ENCODE results near the gene CCDC106. TPM values are rescaled to one million over a fixed set of nuclear protein-coding genes. Genes with fewer than 3 reads are reported as not detected.

Gene CCDC106
- total RNA-seq, 1 donor from 2014 or later: 14.0 TPM

DNA sequence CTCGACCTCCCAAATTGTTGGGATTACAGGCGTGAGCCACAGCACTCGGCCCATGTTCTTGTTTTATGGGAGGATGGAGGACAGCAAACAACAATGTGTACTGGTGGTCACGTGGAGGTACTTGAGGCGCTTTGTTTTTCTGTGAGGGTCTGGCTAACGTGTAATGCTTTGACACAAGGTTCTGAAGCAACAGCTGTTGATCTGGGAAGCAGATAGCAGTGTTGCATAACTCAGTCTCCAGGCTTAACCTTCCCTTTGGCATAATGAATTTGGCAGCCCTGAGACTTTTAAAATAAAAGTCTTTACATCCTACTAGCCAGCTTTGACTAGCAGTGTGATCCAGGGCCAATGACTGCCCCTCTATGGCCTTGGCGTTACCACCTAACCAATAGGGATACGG is 14.2 kb upstream of the CCDC106 start:
- ATAC-seq (ENCODE audit: low read depth) (no peak), DNase-seq (no peak)
- H3K27me3 Mint-ChIP-seq: no peaks in the 10 kb centered on the region
- peaks cover 49% of the 10 kb centered on the region for H3K4me1 Mint-ChIP-seq
- intact Hi-C loops (cut with micrococcal nuclease): loop anchor here (2.0 kb wide), 2 partner anchors 35 to 41 kb away; partner anchors contain the start of genes EPN1 and FIZ1
- H3K27ac Mint-ChIP-seq: peak overlapping the region; percentile 100
- no peak overlapping the region for H3K4me3 Mint-ChIP-seq
- ChIA-PET CTCF (interaction anchor here (1.0 to 4.9 kb wide), 12 partner anchors 9 to 493 kb away, joined by 4 to 90 read pairs (median 16); partner anchors contain the start of genes CCDC106, U2AF2, ZNF784 and ZNF865), POLR2A (interaction anchor here (0.7 to 5.2 kb wide), 16 partner anchors 9 to 359 kb away, joined by 4 to 55 read pairs (median 7); partner anchors contain the start of genes U2AF2, UBE2S, ZNF581 and ZNF784)
- peaks cover 23% of the 10 kb centered on the region for H3K36me3 Mint-ChIP-seq (ENCODE audit: low read depth)
- TF ChIP-seq, protein P1, sequence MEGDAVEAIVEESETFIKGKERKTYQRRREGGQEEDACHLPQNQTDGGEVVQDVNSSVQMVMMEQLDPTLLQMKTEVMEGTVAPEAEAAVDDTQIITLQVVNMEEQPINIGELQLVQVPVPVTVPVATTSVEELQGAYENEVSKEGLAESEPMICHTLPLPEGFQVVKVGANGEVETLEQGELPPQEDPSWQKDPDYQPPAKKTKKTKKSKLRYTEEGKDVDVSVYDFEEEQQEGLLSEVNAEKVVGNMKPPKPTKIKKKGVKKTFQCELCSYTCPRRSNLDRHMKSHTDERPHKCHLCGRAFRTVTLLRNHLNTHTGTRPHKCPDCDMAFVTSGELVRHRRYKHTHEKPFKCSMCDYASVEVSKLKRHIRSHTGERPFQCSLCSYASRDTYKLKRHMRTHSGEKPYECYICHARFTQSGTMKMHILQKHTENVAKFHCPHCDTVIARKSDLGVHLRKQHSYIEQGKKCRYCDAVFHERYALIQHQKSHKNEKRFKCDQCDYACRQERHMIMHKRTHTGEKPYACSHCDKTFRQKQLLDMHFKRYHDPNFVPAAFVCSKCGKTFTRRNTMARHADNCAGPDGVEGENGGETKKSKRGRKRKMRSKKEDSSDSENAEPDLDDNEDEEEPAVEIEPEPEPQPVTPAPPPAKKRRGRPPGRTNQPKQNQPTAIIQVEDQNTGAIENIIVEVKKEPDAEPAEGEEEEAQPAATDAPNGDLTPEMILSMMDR (IDR thresholded peaks at IDR 0.05): no peak
- H3K9me3 Mint-ChIP-seq: no peaks in the 10 kb centered on the region

DNA sequence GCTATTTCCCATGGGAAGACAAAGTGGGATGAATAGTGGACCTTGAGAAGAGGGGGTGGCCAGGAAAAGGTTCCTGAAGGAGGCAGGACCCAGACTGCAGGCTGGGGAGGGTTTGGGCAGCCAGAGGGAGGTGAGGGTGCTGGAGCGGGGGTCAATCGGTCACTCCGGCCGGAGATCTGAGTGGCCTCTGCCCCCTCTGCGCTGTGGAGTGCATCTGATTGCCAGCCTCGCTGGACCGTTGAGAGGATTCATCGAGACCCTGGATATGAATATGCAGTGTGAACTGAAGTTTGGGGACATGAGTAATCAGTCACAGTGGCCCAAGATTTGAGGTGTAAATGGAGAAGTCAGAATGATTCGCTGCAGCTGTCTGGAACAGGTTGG is 12.7 kb upstream of the CCDC106 start:
- peak; percentile 11 for ATAC-seq (ENCODE audit: low read depth)
- Mint-ChIP-seq H3K4me1 (peaks cover 62% of the 10 kb centered on the region), H3K27ac (peak overlapping the region; percentile 100), H3K36me3 (ENCODE audit: low read depth) (peaks cover 26% of the 10 kb centered on the region), H3K27me3 (no peaks in the 10 kb centered on the region), H3K4me3 (peak overlapping the region; percentile 100), H3K9me3 (peaks cover 3% of the 10 kb centered on the region)
- no peak for DNase-seq
- POLR2A ChIA-PET: interaction anchor here (0.7 to 5.2 kb wide), 19 partner anchors 8 to 376 kb away, joined by 3 to 55 read pairs (median 7); partner anchors contain the start of genes CCDC106, FIZ1, HSPBP1 and U2AF2
- TF ChIP-seq, protein P1 (IDR thresholded peaks at IDR 0.05): no peak
- intact Hi-C loops (cut with micrococcal nuclease): loop anchor here (1.0 to 2.0 kb wide), 3 partner anchors 8 to 39 kb away; partner anchors contain the start of genes EPN1, FIZ1 and ZNF581
- CTCF ChIA-PET: interaction anchor here (1.3 to 4.9 kb wide), 3 partner anchors 18 to 173 kb away, joined by 3 to 90 read pairs (median 4); no protein-coding TSS in a partner anchor

DNA sequence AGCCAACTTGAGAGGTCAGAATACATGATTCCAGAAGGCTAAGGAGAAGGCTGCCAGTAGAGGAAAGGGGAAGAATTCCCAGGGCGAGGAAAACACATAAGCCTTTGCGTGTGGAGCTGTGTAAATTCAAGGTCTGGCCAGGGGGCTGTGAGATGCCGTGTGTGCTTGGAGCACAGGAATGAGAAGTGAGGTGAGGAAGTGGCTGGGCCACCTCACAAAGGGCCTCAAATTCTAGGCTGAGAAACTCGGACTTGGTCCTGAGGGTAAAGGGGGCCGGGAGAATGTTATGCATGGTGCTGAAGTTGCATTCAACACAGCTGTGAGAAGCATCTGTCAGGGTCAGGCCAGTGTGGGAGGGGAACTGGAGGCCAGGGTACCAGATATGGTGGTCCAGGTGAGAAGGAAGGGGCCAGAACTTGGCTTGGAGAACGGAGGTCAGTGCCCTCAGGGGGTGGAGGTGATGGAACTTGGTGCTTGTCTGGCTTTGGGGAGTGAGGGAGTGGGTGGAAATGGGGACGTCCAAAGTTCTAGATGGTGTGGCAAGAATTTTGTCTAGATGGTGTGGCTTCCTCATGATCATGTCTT is 12.1 kb upstream of the CCDC106 start:
- DNase-seq: no peak
- no peak for ATAC-seq (ENCODE audit: low read depth)
- Mint-ChIP-seq H3K27ac (peak overlapping the region; percentile 100), H3K9me3 (peaks cover 3% of the 10 kb centered on the region), H3K4me3 (peak overlapping the region; percentile 100), H3K27me3 (no peaks in the 10 kb centered on the region), H3K4me1 (peaks cover 65% of the 10 kb centered on the region), H3K36me3 (ENCODE audit: low read depth) (peaks cover 26% of the 10 kb centered on the region)
- ChIA-PET CTCF (interaction anchor here (0.7 to 1.9 kb wide), 2 partner anchors 17 to 124 kb away, joined by 3 to 4 read pairs; no protein-coding TSS in a partner anchor), POLR2A (interaction anchor here (0.9 to 5.2 kb wide), 7 partner anchors 12 to 160 kb away, joined by 3 to 55 read pairs (median 7); partner anchors contain the start of genes CCDC106, FIZ1, U2AF2 and ZNF524)
- intact Hi-C loops (cut with micrococcal nuclease): loop anchor here (1.0 to 2.0 kb wide), 3 partner anchors 7 to 39 kb away; partner anchors contain the start of genes EPN1, FIZ1 and ZNF581
- TF ChIP-seq, protein P1 (IDR thresholded peaks at IDR 0.05): no peak

DNA sequence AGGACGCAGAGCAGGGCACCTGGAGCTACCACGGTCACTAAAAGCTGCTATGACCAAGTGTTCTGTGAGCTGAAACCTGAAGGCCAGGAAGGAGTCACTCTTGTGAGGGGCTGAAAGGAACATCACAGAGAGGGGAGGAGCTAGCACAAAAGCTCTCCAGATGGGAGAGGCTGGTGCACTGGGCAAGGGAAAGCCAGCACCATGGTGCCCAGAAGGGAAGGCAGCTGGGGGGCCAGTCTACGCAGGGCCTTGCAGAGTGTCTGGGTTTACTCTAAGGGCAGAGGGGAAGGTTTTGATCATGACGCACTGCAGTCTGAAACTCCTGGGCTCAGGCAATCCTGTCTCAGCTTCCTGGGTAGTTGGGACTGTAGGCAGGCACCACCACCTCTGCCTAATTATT is 11.3 kb upstream of the CCDC106 start:
- no peak for ATAC-seq (ENCODE audit: low read depth)
- Mint-ChIP-seq H3K4me1 (peaks cover 67% of the 10 kb centered on the region), H3K27ac (peak overlapping the region; percentile 100), H3K9me3 (peaks cover 3% of the 10 kb centered on the region), H3K27me3 (no peaks in the 10 kb centered on the region), H3K4me3 (peak overlapping the region; percentile 100), H3K36me3 (ENCODE audit: low read depth) (peaks cover 29% of the 10 kb centered on the region)
- TF ChIP-seq, protein P1 (IDR thresholded peaks at IDR 0.05): no peak
- no peak for DNase-seq
- POLR2A ChIA-PET: interaction anchor here (0.6 to 5.2 kb wide), 6 partner anchors 12 to 160 kb away, joined by 3 to 55 read pairs (median 12); partner anchors contain the start of genes CCDC106, FIZ1, U2AF2 and ZNF524
- CTCF ChIA-PET: interaction anchor here (0.9 to 1.3 kb wide), 3 partner anchors 11 to 117 kb away, joined by 3 to 4 read pairs (median 3); no protein-coding TSS in a partner anchor
- intact Hi-C loops (cut with micrococcal nuclease): no loop called here

DNA sequence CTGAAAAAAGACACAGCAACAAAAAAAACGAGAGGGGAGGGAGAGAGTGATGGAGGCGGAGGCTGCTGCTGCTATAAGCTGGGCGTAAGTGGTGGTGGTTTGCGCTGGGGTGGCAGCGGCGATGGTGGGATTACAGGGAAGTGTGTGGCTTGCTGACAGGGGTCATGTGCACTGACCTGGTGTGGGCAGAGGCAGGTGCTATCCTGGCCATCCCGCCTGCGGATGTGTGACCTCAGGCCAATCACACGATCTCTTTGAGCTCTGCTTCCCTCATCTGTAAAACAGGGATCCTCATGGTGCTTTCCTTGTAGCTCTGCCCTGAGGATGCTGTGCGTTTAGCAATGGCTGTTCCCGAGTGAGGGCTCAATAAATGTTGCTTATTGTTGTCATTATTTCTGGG is 10.5 kb upstream of the CCDC106 start:
- H3K27me3 Mint-ChIP-seq: no peaks in the 10 kb centered on the region
- DNase-seq (no peak), ATAC-seq (ENCODE audit: low read depth) (no peak)
- peaks cover 3% of the 10 kb centered on the region for H3K9me3 Mint-ChIP-seq
- POLR2A ChIA-PET: interaction anchor here (0.5 to 5.2 kb wide), 8 partner anchors 11 to 1174 kb away, joined by 3 to 55 read pairs (median 4); partner anchors contain the start of genes CCDC106, LENG9, U2AF2 and ZNF628
- TF ChIP-seq, protein P1 (IDR thresholded peaks at IDR 0.05): no peak
- H3K4me3 Mint-ChIP-seq: peak overlapping the region; percentile 60
- H3K4me1 Mint-ChIP-seq: peaks cover 65% of the 10 kb centered on the region
- H3K27ac Mint-ChIP-seq: peak overlapping the region; percentile 32
- intact Hi-C loops (cut with micrococcal nuclease): no loop called here
- peaks cover 29% of the 10 kb centered on the region for H3K36me3 Mint-ChIP-seq (ENCODE audit: low read depth)
- CTCF ChIA-PET: interaction anchor here (0.6 to 1.3 kb wide), 3 partner anchors 10 to 616 kb away, joined by 3 to 4 read pairs (median 3); no protein-coding TSS in a partner anchor
